ENCODE measurements around the gene EVL. TPM values are rescaled to one million over a fixed set of nuclear protein-coding genes. Genes with fewer than 3 reads are reported as not detected.

The EVL gene
- total and polyA plus RNA-seq, 2 donors (not counting 3 experiments of a cell fraction or from before 2014, with no cell fraction given) = 34.6 to 62.5 TPM

GRCh38 chr14:100147691-100148464 is 82.7 kb downstream of the EVL start:
- TF ChIP-seq CTCF (IDR thresholded peaks at IDR 0.05; ENCODE audit: extremely low read depth in 1 of 2, insufficient read depth in 1 of 2, low read depth in 1 of 2, low read length in 2 of 2) (no peak), MYC (IDR thresholded peaks at IDR 0.05; ENCODE audit: low read depth, low read length) (no peak), EZH2 (IDR thresholded peaks at IDR 0.05; ENCODE audit: borderline replicate concordance, low read depth, low read length, severe bottlenecking) (no peak), MAX (IDR thresholded peaks at IDR 0.05; ENCODE audit: insufficient read depth, insufficient read length) (no peak), POLR2A (IDR thresholded peaks at IDR 0.05; ENCODE audit: low read depth, low read length) (no peak), POLR2AphosphoS5 (IDR thresholded peaks at IDR 0.05; ENCODE audit: insufficient read depth, low read depth, low read length) (no peak), FOS (IDR thresholded peaks at IDR 0.05; ENCODE audit: borderline replicate concordance, insufficient read depth, low read length) (no peak), GATA2 (IDR thresholded peaks at IDR 0.05; ENCODE audit: insufficient read depth, insufficient read length, low read depth, low read length) (no peak), JUN (IDR thresholded peaks at IDR 0.05; ENCODE audit: borderline replicate concordance, insufficient read depth, insufficient read length, low read depth) (no peak)
- Histone ChIP-seq H3K4me3 (replicated peaks in 1 of 3; ENCODE audit: insufficient read depth in 1 of 3, low read depth in 1 of 3, low read length in 3 of 3) (no peak overlapping the region), H3K79me2 (ENCODE audit: control insufficient read depth, insufficient read depth, low read length) (no peaks in the 10 kb centered on the region), H3K36me3 (ENCODE audit: control insufficient read depth in 2 of 2, extremely low read depth in 1 of 2, insufficient read depth in 2 of 2, low read length in 2 of 2) (no peaks in the 10 kb centered on the region), H3K27me3 (ENCODE audit: control insufficient read depth in 2 of 2, insufficient read depth in 2 of 2, low read length in 2 of 2) (no peaks in the 10 kb centered on the region), H3K4me1 (ENCODE audit: control insufficient read depth, extremely low read depth, insufficient read depth, low read length) (peaks cover 4% of the 10 kb centered on the region), H3K27ac (ENCODE audit: insufficient read depth, low read depth, low read length) (no peak overlapping the region), H3K4me2 (ENCODE audit: insufficient read depth, low read length) (no peak overlapping the region), H3K9me1 (replicated peaks; ENCODE audit: control insufficient read depth, extremely low read depth, insufficient read depth, low read length) (no peaks in the 10 kb centered on the region), H4K20me1 (replicated peaks; ENCODE audit: control insufficient read depth, extremely low read depth, insufficient read depth, low read length) (no peaks in the 10 kb centered on the region), H2AFZ (ENCODE audit: low read depth, low read length) (no peak overlapping the region), H3K9ac (replicated peaks; ENCODE audit: extremely low read depth, insufficient read depth, low read length) (no peak overlapping the region), H3K9me3 (replicated peaks; ENCODE audit: control insufficient read depth, insufficient read depth, low read length) (no peaks in the 10 kb centered on the region)
- CTCF ChIA-PET = interaction anchor here (1.1 kb wide), 1 partner anchor 45 kb away, joined by 3 read pairs; no protein-coding TSS in a partner anchor
- BruUV-seq (replicated peaks) = no TSS peak
- dilution Hi-C loops (cut with MboI; ENCODE audit: extremely low pct_ligation_motif_present, low sequenced_read_pairs) = no loop called here
- FAIRE-seq (no peak), DNase-seq (ENCODE audit: low read depth, low spot score) (no peak)
- POLR2A ChIA-PET = no interaction called here
- intact Hi-C loops (cut with micrococcal nuclease) = no loop called here

Measured in endothelial cell of umbilical vein (primary cell).